CD4-positive, alpha-beta T cell treated with Interleukin-17A for 4 hours (primary cell): Measurements from ENCODE around the gene TNPO2.

Experiments
- DNase-seq: peaks from one replicate; pipeline ENCODE4 v3.0.0-alpha.2; 2020; ENCODE audit warnings: mixed read lengths

The TNPO2 gene

GRCh38 chr19:12672744-12673143 lies 51.0 kb downstream of the TNPO2 start:
- no peak for DNase-seq

GRCh38 chr19:12670159-12670928 lies 53.4 kb downstream of the TNPO2 start:
- no peak for DNase-seq

- peak; percentile 80 for DNase-seq
These were observed 54.2 kb downstream of the TNPO2 start for GRCh38 chr19:12669270-12670158.

- peak; percentile 69 for DNase-seq
These were observed 54.8 kb downstream of the TNPO2 start for GRCh38 chr19:12668932-12669269.

- DNase-seq, result no peak
These were observed 55.4 kb downstream of the TNPO2 start for GRCh38 chr19:12668346-12668745.

- no peak for DNase-seq
These were observed 55.9 kb downstream of the TNPO2 start for GRCh38 chr19:12667731-12668302.

- peak; percentile 89 for DNase-seq
These were observed 57.3 kb downstream of the TNPO2 start, which contains the start of the genes MAN2B1 and WDR83 for GRCh38 chr19:12666265-12667048. TSS of gene MAN2B1 (minus strand) at chr19:12666742. CDS start at chr19:12666701, 41 bp downstream. TSS of gene WDR83 (plus strand) at chr19:12666807. CDS start at chr19:12669791, 2,984 bp downstream.

GRCh38 chr19:12665671-12666264 lies 58.0 kb downstream of the TNPO2 start:
- DNase-seq, result peak; percentile 32

- DNase-seq, result peak; percentile 76
These were observed 58.5 kb downstream of the TNPO2 start for GRCh38 chr19:12665281-12665573.

- DNase-seq, result no peak
These were observed 59.1 kb downstream of the TNPO2 start for GRCh38 chr19:12664406-12665280.

GRCh38 chr19:12660980-12661379 lies 62.8 kb downstream of the TNPO2 start:
- no peak for DNase-seq

GRCh38 chr19:12657966-12658365 lies 65.8 kb downstream of the TNPO2 start:
- DNase-seq, result no peak

- no peak for DNase-seq
These were observed 66.7 kb downstream of the TNPO2 start for GRCh38 chr19:12656899-12657571.

- no peak for DNase-seq
These were observed 68.2 kb downstream of the TNPO2 start for GRCh38 chr19:12655546-12655945.

GRCh38 chr19:12652219-12652618 lies 71.5 kb downstream of the TNPO2 start:
- no peak for DNase-seq

- DNase-seq, result no peak
These were observed 73.8 kb downstream of the TNPO2 start for GRCh38 chr19:12649941-12650340.
